Raji (cell line): ENCODE results near the gene RAB6A.

Experiments
- POLR2A ChIP-seq: IDR thresholded peaks from 2 replicates; pipeline ENCODE4 v1.6.1; 2011; ENCODE audit warnings: low read depth, low read length, control low read depth; ENCODE audit not compliant: insufficient read depth

RAB6A gene

GRCh38 chr11:73633999-73634398 lies 126.9 kb downstream of the RAB6A start:
- TF ChIP-seq POLR2A = no peak

GRCh38 chr11:73632996-73633395 lies 127.9 kb downstream of the RAB6A start:
- TF ChIP-seq POLR2A = no peak

GRCh38 chr11:73629907-73630306 lies 131.0 kb downstream of the RAB6A start:
- TF ChIP-seq POLR2A = no peak

GRCh38 chr11:73625696-73626318 lies 135.1 kb downstream of the RAB6A start:
- no peak for TF ChIP-seq POLR2A
